Measurements from ENCODE around the gene DDOST. TPM values are rescaled to one million over a fixed set of nuclear protein-coding genes. Genes with fewer than 3 reads are reported as not detected.

DDOST gene
- total RNA-seq, 3 donors from 2014 or later, result 103 to 263 (median 159) TPM

GRCh38 chr1:20701847-20702246, 40.7 kb upstream of the DDOST start:
- no peaks in the 10 kb centered on the region for H3K9me3 ChIP-seq
- no peaks in the 10 kb centered on the region for H3K4me1 ChIP-seq (ENCODE audit: low read depth)
- H3K4me3 ChIP-seq, result no peak overlapping the region
- ATAC-seq, result no peak
- H3K36me3 ChIP-seq (ENCODE audit: low read depth), result no peaks in the 10 kb centered on the region
- no peak for DNase-seq
- no peak for TF ChIP-seq CTCF (IDR thresholded peaks at IDR 0.05)
- intact Hi-C loops (cut with DNase I, micrococcal nuclease), result no loop called here

- no peak for DNase-seq
- no peak for TF ChIP-seq CTCF (IDR thresholded peaks at IDR 0.05)
- Histone ChIP-seq H3K36me3 (ENCODE audit: low read depth) (no peaks in the 10 kb centered on the region), H3K4me3 (no peak overlapping the region), H3K4me1 (ENCODE audit: low read depth) (no peaks in the 10 kb centered on the region), H3K9me3 (no peaks in the 10 kb centered on the region)
- no peak for ATAC-seq
- intact Hi-C loops (cut with DNase I, micrococcal nuclease), result no loop called here
Measured at GRCh38 chr1:20701446-20701845, 40.3 kb upstream of the DDOST start.

- Histone ChIP-seq H3K4me3 (no peak overlapping the region), H3K9me3 (no peaks in the 10 kb centered on the region), H3K4me1 (ENCODE audit: low read depth) (peaks cover 2% of the 10 kb centered on the region), H3K36me3 (ENCODE audit: low read depth) (no peaks in the 10 kb centered on the region)
- no peak for DNase-seq
- intact Hi-C loops (cut with DNase I, micrococcal nuclease), result no loop called here
- no peak for TF ChIP-seq CTCF (IDR thresholded peaks at IDR 0.05)
- ATAC-seq, result no peak
Measured at GRCh38 chr1:20700636-20701215, 39.6 kb upstream of the DDOST start.

GRCh38 chr1:20699558-20699957, 38.4 kb upstream of the DDOST start:
- peaks cover 2% of the 10 kb centered on the region for H3K4me1 ChIP-seq (ENCODE audit: low read depth)
- no peak overlapping the region for H3K4me3 ChIP-seq
- intact Hi-C loops (cut with DNase I, micrococcal nuclease), result loop anchor here (5.0 to 10.0 kb wide), 2 partner anchors 495 to 498 kb away; no protein-coding TSS in a partner anchor
- no peaks in the 10 kb centered on the region for H3K36me3 ChIP-seq (ENCODE audit: low read depth)
- H3K9me3 ChIP-seq, result no peaks in the 10 kb centered on the region
- TF ChIP-seq CTCF (IDR thresholded peaks at IDR 0.05), result no peak
- no peak for ATAC-seq
- no peak for DNase-seq

- ATAC-seq, result no peak
- Histone ChIP-seq H3K36me3 (ENCODE audit: low read depth) (no peaks in the 10 kb centered on the region), H3K4me1 (ENCODE audit: low read depth) (peaks cover 2% of the 10 kb centered on the region), H3K4me3 (no peak overlapping the region), H3K9me3 (no peaks in the 10 kb centered on the region)
- intact Hi-C loops (cut with DNase I, micrococcal nuclease), result loop anchor here (5.0 to 10.0 kb wide), 2 partner anchors 496 to 499 kb away; no protein-coding TSS in a partner anchor
- DNase-seq, result no peak
- no peak for TF ChIP-seq CTCF (IDR thresholded peaks at IDR 0.05)
Measured at GRCh38 chr1:20698195-20698910, 37.2 kb upstream of the DDOST start.
